22Rv1 (cell line): Measurements from ENCODE around the gene DPF3.

Experiments
- CTCF ChIP-seq: fragments of 450-650 bp; IDR thresholded peaks from 2 replicates; pipeline ENCODE4 v1.5.1; 2017; ENCODE audit warnings: mild to moderate bottlenecking
- ZFX ChIP-seq: fragments of 450-650 bp; IDR thresholded peaks from 2 replicates; pipeline ENCODE4 v1.6.1; 2017; ENCODE audit warnings: antibody characterized with exemption, borderline replicate concordance

- TF ChIP-seq CTCF: no peak
- TF ChIP-seq ZFX: no peak
Observed at GRCh38 chr14:72941286-72941985, 47.5 kb upstream of the DPF3 start.
